ENCODE measurements around the gene PTPRN2.
"Not testable (repeated sequence)": the region's sequence is repeated elsewhere in the genome, so short reads cannot be mapped to it uniquely, and the experiment has no call there.

PTPRN2 gene

DNA sequence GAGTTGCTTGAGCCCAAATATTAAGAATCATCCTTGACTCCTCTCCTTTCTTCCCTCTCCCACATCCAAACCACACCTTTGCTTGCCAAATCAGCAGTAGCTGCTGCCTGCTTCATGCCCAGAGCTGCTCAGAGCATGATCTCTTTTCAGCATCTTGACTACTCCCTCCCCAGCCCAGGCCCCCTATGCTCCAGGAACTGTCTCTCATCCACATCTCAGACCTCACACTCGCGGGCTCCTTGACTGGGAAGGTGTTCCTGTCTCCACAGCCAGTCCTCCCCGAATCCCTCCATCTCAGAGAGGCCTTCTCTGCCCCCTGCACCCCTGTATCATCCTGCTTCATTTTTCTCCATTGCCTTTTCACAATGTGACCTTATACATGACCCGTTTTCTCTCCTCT, 1093.8 kb downstream of the PTPRN2 start:
- DNase-seq (ENCODE audit: low spot score): no peak

DNA sequence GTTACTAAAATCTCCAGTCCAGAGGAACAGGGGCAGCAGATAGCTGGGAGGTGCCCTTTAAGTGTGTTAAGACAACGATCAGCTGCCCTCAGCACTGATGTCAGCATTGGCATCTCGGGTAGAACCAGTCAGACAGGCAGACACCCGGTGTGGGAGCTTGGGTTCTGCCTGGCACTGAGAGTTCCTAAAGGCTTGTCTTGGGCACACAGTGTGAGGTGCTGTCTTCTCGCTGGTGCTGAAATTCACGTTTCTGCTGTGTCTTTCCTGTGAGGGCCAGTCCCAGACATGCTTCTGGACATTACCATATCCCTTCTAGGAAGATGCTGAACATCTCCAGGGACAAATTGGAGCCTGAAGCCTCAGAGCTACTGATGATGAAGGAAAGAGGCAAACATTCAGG, 1094.6 kb downstream of the PTPRN2 start:
- no peak for DNase-seq (ENCODE audit: low spot score)

GRCh38 chr7:157490465-157490912, 1097.1 kb downstream of the PTPRN2 start:
- DNase-seq (ENCODE audit: low spot score): no peak

- not testable (repeated sequence) for DNase-seq (ENCODE audit: low spot score)
Observed at GRCh38 chr7:157489870-157490269, 1097.8 kb downstream of the PTPRN2 start.

Small RNA genes lying within 50 kb of the gene (small RNA-seq; reads per million reads assigned to genes)
- gene MIR153-2 (0.05 to 0.53 reads per million in 2 experiments), gene MIR5707 (0 reads per million in 2 experiments), gene MIR595 (0 reads per million in 2 experiments), gene THAP5P1 (0 reads per million in 2 experiments)
